ENCODE measurements around the gene RAPGEF5. TPM values are rescaled to one million over a fixed set of nuclear protein-coding genes. Genes with fewer than 3 reads are reported as not detected.

The RAPGEF5 gene
- total RNA-seq, 1 donor from 2014 or later: 12.4 TPM

DNA sequence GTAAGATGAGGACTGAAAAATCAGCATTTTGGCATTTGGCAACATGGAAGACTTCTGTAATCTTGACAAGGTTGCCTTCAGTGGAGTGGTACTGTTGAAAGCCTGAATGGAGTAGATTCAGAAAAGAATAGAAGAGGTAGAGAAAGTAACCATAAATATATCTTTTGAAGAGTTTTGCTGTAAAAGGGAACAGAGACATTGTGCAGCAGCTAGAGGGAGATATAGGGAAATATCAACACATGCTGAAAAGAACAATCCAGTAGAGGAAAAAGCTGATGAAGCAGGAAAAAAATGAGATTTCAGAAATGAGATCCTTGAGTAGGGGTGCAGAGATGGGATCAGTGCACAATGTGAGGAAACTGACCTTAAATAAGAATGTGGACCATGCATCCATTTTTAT is 60.0 kb downstream of the RAPGEF5 start:
- DNase-seq (no peak), ATAC-seq (ENCODE audit: low read depth) (no peak)
- Mint-ChIP-seq H3K4me1 (no peaks in the 10 kb centered on the region), H3K27ac (no peak overlapping the region), H3K9me3 (no peaks in the 10 kb centered on the region), H3K27me3 (no peaks in the 10 kb centered on the region), H3K36me3 (ENCODE audit: low read depth) (no peaks in the 10 kb centered on the region), H3K4me3 (no peak overlapping the region)
- ChIA-PET POLR2A (no interaction called here), CTCF (no interaction called here)
- TF ChIP-seq CTCF (IDR thresholded peaks at IDR 0.05): no peak
- intact Hi-C loops (cut with micrococcal nuclease): loop anchor here (2.0 kb wide), 1 partner anchor 192 kb away; no protein-coding TSS in a partner anchor

DNA sequence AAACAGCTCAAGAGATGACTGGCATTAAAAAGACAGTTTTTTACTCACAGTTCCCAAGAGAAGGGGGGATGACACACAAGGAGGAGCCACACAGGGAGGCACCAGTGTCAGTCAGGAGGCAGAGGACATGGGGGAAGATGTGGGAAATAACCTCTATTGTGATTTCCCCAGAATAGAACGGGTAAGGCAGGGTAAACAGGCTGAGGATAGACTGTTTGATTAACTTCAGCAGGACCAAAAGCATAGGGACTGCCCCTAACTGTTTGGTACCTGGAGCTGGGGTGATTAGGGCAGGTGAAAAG is 60.7 kb downstream of the RAPGEF5 start:
- ChIA-PET CTCF (no interaction called here), POLR2A (no interaction called here)
- H3K27me3 Mint-ChIP-seq: no peaks in the 10 kb centered on the region
- intact Hi-C loops (cut with micrococcal nuclease): loop anchor here (2.0 kb wide), 1 partner anchor 193 kb away; no protein-coding TSS in a partner anchor
- ATAC-seq (ENCODE audit: low read depth): no peak
- no peak for DNase-seq
- TF ChIP-seq CTCF (IDR thresholded peaks at IDR 0.05): no peak
- H3K4me3 Mint-ChIP-seq: no peak overlapping the region
- H3K4me1 Mint-ChIP-seq: no peaks in the 10 kb centered on the region
- H3K27ac Mint-ChIP-seq: no peak overlapping the region
- H3K9me3 Mint-ChIP-seq: no peaks in the 10 kb centered on the region
- H3K36me3 Mint-ChIP-seq (ENCODE audit: low read depth): no peaks in the 10 kb centered on the region

DNA sequence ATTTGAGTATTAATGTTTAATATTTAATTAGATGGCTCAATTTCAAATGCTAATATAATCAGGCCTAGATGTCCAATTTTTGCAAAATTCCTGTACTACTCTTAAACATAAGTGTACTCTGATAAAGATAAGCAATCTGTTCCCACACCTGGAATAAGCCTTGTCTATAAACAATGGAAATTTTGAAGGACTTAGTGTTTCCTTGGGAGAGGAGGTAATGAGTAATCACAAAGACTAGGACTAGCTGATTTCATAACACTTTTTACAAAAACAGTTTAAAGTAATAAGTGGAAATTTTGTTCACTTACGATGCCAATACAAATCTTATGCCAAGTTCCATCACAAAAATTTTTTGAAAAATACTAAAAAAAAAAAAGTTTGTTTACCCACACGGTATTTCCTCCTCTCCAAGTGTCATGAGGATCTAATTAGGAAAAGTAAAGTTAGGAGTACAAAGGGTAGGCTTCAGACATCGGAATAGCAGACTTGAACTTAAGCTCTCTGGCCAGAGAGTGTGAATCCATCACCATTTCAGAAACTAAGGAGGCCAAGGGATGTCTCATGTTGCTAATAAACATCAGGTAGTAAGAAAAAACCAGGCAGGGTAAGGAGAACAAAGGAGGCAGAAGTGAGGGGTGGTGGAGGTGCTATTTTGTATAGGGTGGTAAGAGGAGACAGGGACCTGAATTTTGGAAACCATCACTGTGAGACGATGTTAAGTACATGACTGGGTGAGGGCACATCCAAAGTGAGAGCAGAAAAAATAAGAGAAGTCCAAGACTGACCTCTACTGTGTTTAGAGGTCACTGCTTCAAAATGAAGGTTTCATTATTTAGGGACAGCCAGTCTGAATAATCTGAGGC is 61.3 kb downstream of the RAPGEF5 start:
- CTCF ChIA-PET: no interaction called here
- H3K9me3 Mint-ChIP-seq: no peaks in the 10 kb centered on the region
- no peak for DNase-seq
- no peak for ATAC-seq (ENCODE audit: low read depth)
- no peaks in the 10 kb centered on the region for H3K4me1 Mint-ChIP-seq
- H3K4me3 Mint-ChIP-seq: no peak overlapping the region
- no peak overlapping the region for H3K27ac Mint-ChIP-seq
- no peaks in the 10 kb centered on the region for H3K27me3 Mint-ChIP-seq
- no peaks in the 10 kb centered on the region for H3K36me3 Mint-ChIP-seq (ENCODE audit: low read depth)
- POLR2A ChIA-PET: no interaction called here
- TF ChIP-seq CTCF (IDR thresholded peaks at IDR 0.05): no peak
- intact Hi-C loops (cut with micrococcal nuclease): loop anchor here (2.0 kb wide), 1 partner anchor 193 kb away; no protein-coding TSS in a partner anchor

DNA sequence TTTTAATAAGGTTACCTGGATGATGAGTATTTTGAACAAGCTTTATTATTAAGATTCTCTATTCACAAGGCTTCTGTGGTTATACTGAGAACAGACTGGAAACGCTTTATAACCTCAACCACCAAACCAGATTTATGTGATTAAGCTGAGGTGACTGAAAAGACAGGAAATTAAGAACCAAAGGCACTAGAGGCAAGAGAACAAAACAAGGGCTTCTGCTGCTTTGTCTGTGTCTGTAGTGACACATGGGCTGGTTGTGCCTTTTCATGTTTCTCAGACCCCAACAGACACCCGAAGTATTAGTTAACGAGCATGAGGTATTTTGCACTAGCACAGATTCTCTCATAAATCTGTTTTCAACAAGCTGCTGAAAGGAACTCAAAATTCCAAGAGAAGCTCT is 64.4 kb downstream of the RAPGEF5 start:
- ChIA-PET CTCF (no interaction called here), POLR2A (no interaction called here)
- Mint-ChIP-seq H3K27ac (no peak overlapping the region), H3K4me3 (no peak overlapping the region), H3K4me1 (no peaks in the 10 kb centered on the region), H3K9me3 (no peaks in the 10 kb centered on the region), H3K27me3 (no peaks in the 10 kb centered on the region), H3K36me3 (ENCODE audit: low read depth) (peaks cover 4% of the 10 kb centered on the region)
- intact Hi-C loops (cut with micrococcal nuclease): no loop called here
- no peak for TF ChIP-seq CTCF (IDR thresholded peaks at IDR 0.05)
- ATAC-seq (ENCODE audit: low read depth) (no peak), DNase-seq (no peak)

DNA sequence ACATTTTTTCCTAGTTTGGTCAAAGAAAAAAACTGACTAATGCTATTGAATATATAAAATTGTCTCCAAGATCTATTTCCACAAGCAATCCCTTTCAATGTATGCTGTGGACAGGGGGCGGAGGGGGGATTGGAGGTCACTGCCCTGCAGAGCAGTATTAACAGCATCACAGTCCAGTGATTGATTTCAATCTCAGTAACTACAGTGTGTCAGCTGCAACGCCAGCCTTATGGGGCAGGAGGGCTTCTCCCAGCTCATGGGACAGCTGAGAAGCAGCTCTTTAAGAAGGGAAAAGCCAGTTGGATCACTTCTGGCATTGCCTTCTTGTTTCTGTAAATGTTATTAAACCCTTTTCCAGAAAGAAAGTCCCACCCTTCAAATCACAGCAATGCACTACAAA is 65.0 kb downstream of the RAPGEF5 start:
- POLR2A ChIA-PET: no interaction called here
- Mint-ChIP-seq H3K36me3 (ENCODE audit: low read depth) (peaks cover 4% of the 10 kb centered on the region), H3K27me3 (no peaks in the 10 kb centered on the region), H3K4me1 (no peaks in the 10 kb centered on the region), H3K27ac (no peak overlapping the region), H3K4me3 (no peak overlapping the region), H3K9me3 (no peaks in the 10 kb centered on the region)
- no peak for TF ChIP-seq CTCF (IDR thresholded peaks at IDR 0.05)
- CTCF ChIA-PET: no interaction called here
- DNase-seq: no peak
- ATAC-seq (ENCODE audit: low read depth): no peak
- intact Hi-C loops (cut with micrococcal nuclease): no loop called here

All from activated B cell treated with CpG ODN at 0.5 μM for 24 hours (primary cell).